OCI-LY1 (cell line): ENCODE measurements around the gene APCDD1.
A peak's percentile ranks its signal among the peaks of the same experiment; 100 is the strongest.

ENCODE experiments used
- H2AFZ ChIP-seq: fragments of 200-600 bp; sonication (generic), shearing (Covaris generic); 2 replicates; pipeline ENCODE4 v1.6.0; 2014; ENCODE audit warnings: antibody characterized with exemption, mild to moderate bottlenecking, low read length
- H3F3A ChIP-seq: fragments of 200-600 bp; sonication (generic), shearing (Covaris generic); 2 replicates; pipeline ENCODE4 v1.6.0; 2014; ENCODE audit warnings: mild to moderate bottlenecking, antibody characterized with exemption, low read length, moderate library complexity; ENCODE audit not compliant: insufficient read depth
- H3K27ac ChIP-seq: fragments of 200-600 bp; sonication (generic); 2 replicates; pipeline ENCODE4 v1.5.1; 2014; ENCODE audit warnings: low read length, mixed run types, mild to moderate bottlenecking, low read depth; ENCODE audit not compliant: poor library complexity, severe bottlenecking
- H3K27me3 ChIP-seq: fragments of 200-600 bp; sonication (generic); 2 replicates; pipeline ENCODE4 v1.6.0; 2014; ENCODE audit warnings: antibody characterized with exemption, mild to moderate bottlenecking, low read length, moderate library complexity; ENCODE audit not compliant: insufficient read depth
- H3K36me3 ChIP-seq: fragments of 200-600 bp; sonication (generic); 2 replicates; pipeline ENCODE4 v1.6.1; 2014; ENCODE audit warnings: mild to moderate bottlenecking, antibody characterized with exemption, low read length, moderate library complexity, mixed read lengths; ENCODE audit not compliant: insufficient read depth
- H3K4me1 ChIP-seq: fragments of 200-600 bp; sonication (generic); 2 replicates; pipeline ENCODE4 v1.5.1; 2014; ENCODE audit warnings: mild to moderate bottlenecking, low read length, moderate library complexity; ENCODE audit not compliant: insufficient read depth, severe bottlenecking
- H3K4me2 ChIP-seq: fragments of 200-600 bp; sonication (generic), shearing (Covaris generic); 2 replicates; pipeline ENCODE4 v1.6.1; 2014; ENCODE audit warnings: low read length
- H3K4me3 ChIP-seq: fragments of 200-600 bp; sonication (generic); 2 replicates; pipeline ENCODE4 v1.5.1; 2014; ENCODE audit warnings: low read length, low read depth, mild to moderate bottlenecking, mixed read lengths; ENCODE audit not compliant: poor library complexity, severe bottlenecking
- H3K79me2 ChIP-seq: fragments of 200-600 bp; shearing (Covaris generic); 2 replicates; pipeline ENCODE4 v1.6.1; 2016; ENCODE audit warnings: mixed run types, low read length, mixed read lengths; ENCODE audit not compliant: insufficient read depth
- H3K9ac ChIP-seq: fragments of 200-600 bp; sonication (generic), shearing (Covaris generic); 2 replicates; pipeline ENCODE4 v1.6.1; 2014; ENCODE audit warnings: mild to moderate bottlenecking, low read length, mixed read lengths
- H3K9me2 ChIP-seq: fragments of 200-600 bp; sonication (generic), shearing (Covaris generic); 2 replicates; pipeline ENCODE4 v1.6.1; 2014; ENCODE audit warnings: low read depth, mild to moderate bottlenecking, low read length, mixed read lengths
- H3K9me3 ChIP-seq: fragments of 200-600 bp; shearing (Covaris generic); 2 replicates; pipeline ENCODE4 v1.6.1; 2014; ENCODE audit warnings: low read length, mixed read lengths
- H4K20me1 ChIP-seq: fragments of 200-600 bp; sonication (generic), shearing (Covaris generic); 2 replicates; pipeline ENCODE4 v1.6.0; 2016; ENCODE audit warnings: mild to moderate bottlenecking, low read length; ENCODE audit not compliant: insufficient read depth
- EZH2 ChIP-seq: fragments of 200-600 bp; sonication (generic), shearing (Covaris generic); IDR thresholded peaks from 2 replicates; pipeline ENCODE4 v1.8.0; 2017; ENCODE audit warnings: borderline replicate concordance, mixed run types, mild to moderate bottlenecking, antibody characterized with exemption, low read length, moderate library complexity, mixed read lengths
- TF ChIP-seq, protein P1 (sequence below): fragments of 200-600 bp; sonication (generic), shearing (Covaris generic); IDR thresholded peaks from 2 replicates; pipeline ENCODE4 v1.5.1; 2017; ENCODE audit warnings: mild to moderate bottlenecking, antibody characterized with exemption, low read length, moderate library complexity, mixed read lengths

Gene APCDD1

DNA sequence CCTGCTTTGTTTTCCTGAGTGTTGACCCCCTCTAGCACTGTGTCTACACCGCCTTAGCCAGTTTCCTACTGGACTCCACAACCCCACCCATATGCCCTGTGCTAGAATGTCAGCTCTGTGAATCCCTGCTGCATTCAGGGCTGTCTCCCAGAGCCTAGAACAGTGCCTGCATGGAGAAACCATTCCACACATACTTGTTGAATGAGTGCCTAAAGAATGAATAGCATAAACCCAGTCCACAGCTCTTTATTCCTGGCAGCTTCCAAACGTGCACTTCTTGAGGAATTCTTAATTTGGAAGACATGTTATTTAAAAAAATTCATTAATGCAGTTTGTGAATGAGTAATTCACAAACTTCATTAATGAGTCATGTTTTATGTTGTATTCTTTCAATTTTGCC is 64.9 kb downstream of the APCDD1 start:
- no peak for TF ChIP-seq EZH2
- TF ChIP-seq, protein P1, sequence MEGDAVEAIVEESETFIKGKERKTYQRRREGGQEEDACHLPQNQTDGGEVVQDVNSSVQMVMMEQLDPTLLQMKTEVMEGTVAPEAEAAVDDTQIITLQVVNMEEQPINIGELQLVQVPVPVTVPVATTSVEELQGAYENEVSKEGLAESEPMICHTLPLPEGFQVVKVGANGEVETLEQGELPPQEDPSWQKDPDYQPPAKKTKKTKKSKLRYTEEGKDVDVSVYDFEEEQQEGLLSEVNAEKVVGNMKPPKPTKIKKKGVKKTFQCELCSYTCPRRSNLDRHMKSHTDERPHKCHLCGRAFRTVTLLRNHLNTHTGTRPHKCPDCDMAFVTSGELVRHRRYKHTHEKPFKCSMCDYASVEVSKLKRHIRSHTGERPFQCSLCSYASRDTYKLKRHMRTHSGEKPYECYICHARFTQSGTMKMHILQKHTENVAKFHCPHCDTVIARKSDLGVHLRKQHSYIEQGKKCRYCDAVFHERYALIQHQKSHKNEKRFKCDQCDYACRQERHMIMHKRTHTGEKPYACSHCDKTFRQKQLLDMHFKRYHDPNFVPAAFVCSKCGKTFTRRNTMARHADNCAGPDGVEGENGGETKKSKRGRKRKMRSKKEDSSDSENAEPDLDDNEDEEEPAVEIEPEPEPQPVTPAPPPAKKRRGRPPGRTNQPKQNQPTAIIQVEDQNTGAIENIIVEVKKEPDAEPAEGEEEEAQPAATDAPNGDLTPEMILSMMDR: no peak
- H3K4me3 ChIP-seq: no peak overlapping the region
- H4K20me1 ChIP-seq: no peaks in the 10 kb centered on the region
- no peaks in the 10 kb centered on the region; the same call in 1 of the 2 replicates for H3K27me3 ChIP-seq
- H3K9me2 ChIP-seq: no peaks in the 10 kb centered on the region
- H3K4me1 ChIP-seq: peaks cover 7% of the 10 kb centered on the region
- no peaks in the 10 kb centered on the region for H3K36me3 ChIP-seq
- H3F3A ChIP-seq: no peaks in the 10 kb centered on the region
- H3K27ac ChIP-seq: no peak overlapping the region
- H2AFZ ChIP-seq: no peak overlapping the region
- H3K9ac ChIP-seq: no peak overlapping the region
- no peaks in the 10 kb centered on the region for H3K79me2 ChIP-seq
- no peaks in the 10 kb centered on the region for H3K9me3 ChIP-seq
- H3K4me2 ChIP-seq: no peak overlapping the region

DNA sequence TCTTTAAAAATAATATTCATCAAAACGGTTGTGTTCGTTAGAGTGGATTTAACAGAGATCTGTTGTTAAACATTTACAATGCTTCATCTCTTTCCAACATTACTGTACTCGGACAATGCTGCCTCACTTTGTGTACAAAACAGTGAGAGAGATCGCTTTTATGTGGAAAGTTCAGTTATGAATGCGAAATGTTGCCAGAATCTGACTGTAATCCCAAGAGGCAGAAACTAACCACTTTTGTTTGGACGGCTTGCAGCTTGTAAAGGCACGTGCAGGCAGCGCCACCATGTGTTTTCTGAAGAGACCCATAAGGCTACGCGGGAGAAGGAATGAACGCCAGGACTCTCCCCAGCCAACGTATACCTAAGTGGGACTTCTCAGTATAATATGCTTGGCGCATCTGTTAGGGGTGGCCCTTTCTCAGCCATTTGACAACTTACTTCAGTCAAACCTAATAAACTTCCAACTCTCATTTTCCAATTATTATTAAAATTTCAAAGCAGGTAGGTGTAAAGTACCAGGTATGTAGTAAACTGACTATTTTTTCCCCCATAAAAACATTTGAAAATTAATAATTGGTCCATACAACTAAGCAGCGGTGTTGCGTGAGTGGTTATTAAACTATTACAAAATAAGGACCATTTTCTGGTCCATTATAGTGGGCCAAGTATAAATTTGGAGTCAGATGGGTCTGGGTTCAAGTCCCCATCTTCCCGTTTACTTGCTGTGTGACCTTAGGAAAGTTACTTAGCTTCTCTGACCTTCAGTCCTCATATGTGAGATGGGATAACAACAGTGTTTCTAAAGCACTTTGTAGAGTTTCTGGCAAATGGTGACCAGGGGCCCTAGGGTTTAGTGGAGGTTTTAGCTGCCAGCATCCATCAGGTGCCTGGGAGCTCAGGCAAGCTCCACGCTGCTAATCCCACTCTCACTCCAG is 65.8 kb downstream of the APCDD1 start:
- Histone ChIP-seq H3F3A (no peaks in the 10 kb centered on the region), H3K4me2 (no peak overlapping the region), H3K9me3 (no peaks in the 10 kb centered on the region), H3K79me2 (no peaks in the 10 kb centered on the region), H3K27ac (no peak overlapping the region), H3K4me3 (no peak overlapping the region), H4K20me1 (no peaks in the 10 kb centered on the region), H2AFZ (no peak overlapping the region), H3K27me3 (no peaks in the 10 kb centered on the region; the same call in 1 of the 2 replicates), H3K9me2 (no peaks in the 10 kb centered on the region), H3K36me3 (no peaks in the 10 kb centered on the region), H3K9ac (no peak overlapping the region), H3K4me1 (peaks cover 11% of the 10 kb centered on the region)
- TF ChIP-seq, protein P1: peak; percentile 98
- TF ChIP-seq EZH2: no peak

- Histone ChIP-seq H3K79me2 (peaks cover 3% of the 10 kb centered on the region), H4K20me1 (no peaks in the 10 kb centered on the region), H3K9ac (no peak overlapping the region), H3K4me2 (no peak overlapping the region), H3K36me3 (no peaks in the 10 kb centered on the region), H3K9me2 (no peaks in the 10 kb centered on the region), H3F3A (no peaks in the 10 kb centered on the region), H3K9me3 (no peaks in the 10 kb centered on the region), H2AFZ (no peak overlapping the region), H3K4me1 (peaks cover 15% of the 10 kb centered on the region), H3K27me3 (no peaks in the 10 kb centered on the region; the same call in 1 of the 2 replicates), H3K4me3 (no peak overlapping the region), H3K27ac (no peak overlapping the region)
- TF ChIP-seq, protein P1: no peak
- no peak for TF ChIP-seq EZH2
Observed at GRCh38 chr18:10521566-10521965, 67.1 kb downstream of the APCDD1 start.
